Progenitor cell of endocrine pancreas (in vitro differentiated cells): ENCODE results near the gene MAP2K7. TPM values are rescaled to one million over a fixed set of nuclear protein-coding genes. Genes with fewer than 3 reads are reported as not detected.

ENCODE experiments used
- DNase-seq: peaks from one replicate; pipeline ENCODE4 v3.0.0; 2021; ENCODE audit warnings: low spot score; ENCODE audit not compliant: unreplicated experiment
- H3K27ac Mint-ChIP-seq: 2 replicates; pipeline ENCODE4 v1.8.0; 2021; ENCODE audit warnings: mild to moderate bottlenecking, moderate library complexity, mixed read lengths
- H3K27me3 Mint-ChIP-seq: 2 replicates; pipeline ENCODE4 v1.8.0; 2021; ENCODE audit warnings: mixed read lengths
- H3K36me3 Mint-ChIP-seq: 2 replicates; pipeline ENCODE4 v1.8.0; 2022; ENCODE audit warnings: mixed read lengths; ENCODE audit not compliant: insufficient read depth
- H3K4me1 Mint-ChIP-seq: 2 replicates; pipeline ENCODE4 v1.8.0; 2021; ENCODE audit warnings: low read depth, mixed read lengths
- H3K4me3 Mint-ChIP-seq: 2 replicates; pipeline ENCODE4 v1.8.0; 2021; ENCODE audit warnings: low read depth, mild to moderate bottlenecking, moderate library complexity, mixed read lengths
- H3K9me3 Mint-ChIP-seq: 2 replicates; pipeline ENCODE4 v1.8.0; 2021; ENCODE audit warnings: low read depth, mixed read lengths
- total RNA-seq: library from RNA; stranded (reverse); gene quantifications from 2 replicates; pipeline ENCODE4 v1.2.1, GENCODE V29; 2021
- TF ChIP-seq, protein P1 (sequence below): fragments of 200-600 bp; sonication (generic); IDR thresholded peaks from one replicate; pipeline ENCODE4 v1.5.0; 2021; ENCODE audit warnings: antibody characterized with exemption, mild to moderate bottlenecking; ENCODE audit not compliant: unreplicated experiment

The MAP2K7 gene
- total RNA-seq, 1 donor from 2014 or later: 53.5 TPM

DNA sequence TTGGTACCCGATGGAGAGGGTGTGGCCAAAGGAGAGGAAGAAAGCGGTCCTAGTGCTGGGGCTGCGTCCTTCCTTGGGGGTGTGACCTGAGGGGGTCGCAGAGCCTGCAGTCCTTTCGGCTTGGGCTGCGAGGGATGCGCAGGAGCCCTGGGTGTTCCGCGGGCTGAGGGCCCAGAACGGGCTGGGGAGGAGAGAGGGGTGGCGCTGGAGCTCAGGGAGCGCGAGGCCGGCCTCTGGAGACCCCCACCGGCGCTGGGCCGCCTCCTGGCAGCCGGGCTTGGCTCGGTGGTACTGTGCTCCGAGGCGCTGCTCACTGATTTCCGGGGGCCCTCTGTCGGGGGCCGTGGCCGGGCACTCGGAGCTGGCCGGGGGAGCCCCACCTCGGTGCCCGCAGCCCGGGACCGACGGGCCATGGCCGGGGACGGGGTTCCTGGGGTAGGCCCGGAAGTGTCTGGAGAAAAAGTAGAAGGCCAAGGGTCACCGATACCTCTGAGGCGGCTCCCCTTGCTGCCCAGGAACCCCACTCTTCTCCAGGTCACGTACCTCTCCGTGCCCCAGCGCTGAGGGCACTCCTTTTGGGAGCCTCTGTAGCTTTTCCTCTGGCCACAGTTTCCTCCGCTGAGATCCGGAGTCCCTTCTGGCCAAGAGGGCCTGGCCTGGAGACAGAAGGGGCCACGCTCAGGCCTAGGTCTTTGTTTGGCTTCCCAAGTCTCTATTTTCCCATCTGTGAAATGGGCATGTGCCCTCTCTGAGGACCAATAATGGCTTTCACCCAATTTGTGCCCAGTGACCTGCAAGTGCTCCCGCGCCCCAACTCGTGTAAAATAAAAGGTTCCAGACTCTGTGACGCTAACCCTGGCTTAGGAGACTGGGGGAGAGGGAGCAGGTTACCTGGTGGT, 31.1 kb upstream of the MAP2K7 start:
- Mint-ChIP-seq H3K4me1 (peaks cover 8% of the 10 kb centered on the region), H3K9me3 (peaks cover 2% of the 10 kb centered on the region), H3K27ac (peak overlapping the region; percentile 86), H3K4me3 (peak overlapping the region; percentile 90), H3K36me3 (peaks cover 11% of the 10 kb centered on the region), H3K27me3 (no peaks in the 10 kb centered on the region)
- no peak for DNase-seq
- TF ChIP-seq, protein P1, sequence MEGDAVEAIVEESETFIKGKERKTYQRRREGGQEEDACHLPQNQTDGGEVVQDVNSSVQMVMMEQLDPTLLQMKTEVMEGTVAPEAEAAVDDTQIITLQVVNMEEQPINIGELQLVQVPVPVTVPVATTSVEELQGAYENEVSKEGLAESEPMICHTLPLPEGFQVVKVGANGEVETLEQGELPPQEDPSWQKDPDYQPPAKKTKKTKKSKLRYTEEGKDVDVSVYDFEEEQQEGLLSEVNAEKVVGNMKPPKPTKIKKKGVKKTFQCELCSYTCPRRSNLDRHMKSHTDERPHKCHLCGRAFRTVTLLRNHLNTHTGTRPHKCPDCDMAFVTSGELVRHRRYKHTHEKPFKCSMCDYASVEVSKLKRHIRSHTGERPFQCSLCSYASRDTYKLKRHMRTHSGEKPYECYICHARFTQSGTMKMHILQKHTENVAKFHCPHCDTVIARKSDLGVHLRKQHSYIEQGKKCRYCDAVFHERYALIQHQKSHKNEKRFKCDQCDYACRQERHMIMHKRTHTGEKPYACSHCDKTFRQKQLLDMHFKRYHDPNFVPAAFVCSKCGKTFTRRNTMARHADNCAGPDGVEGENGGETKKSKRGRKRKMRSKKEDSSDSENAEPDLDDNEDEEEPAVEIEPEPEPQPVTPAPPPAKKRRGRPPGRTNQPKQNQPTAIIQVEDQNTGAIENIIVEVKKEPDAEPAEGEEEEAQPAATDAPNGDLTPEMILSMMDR: no peak

DNA sequence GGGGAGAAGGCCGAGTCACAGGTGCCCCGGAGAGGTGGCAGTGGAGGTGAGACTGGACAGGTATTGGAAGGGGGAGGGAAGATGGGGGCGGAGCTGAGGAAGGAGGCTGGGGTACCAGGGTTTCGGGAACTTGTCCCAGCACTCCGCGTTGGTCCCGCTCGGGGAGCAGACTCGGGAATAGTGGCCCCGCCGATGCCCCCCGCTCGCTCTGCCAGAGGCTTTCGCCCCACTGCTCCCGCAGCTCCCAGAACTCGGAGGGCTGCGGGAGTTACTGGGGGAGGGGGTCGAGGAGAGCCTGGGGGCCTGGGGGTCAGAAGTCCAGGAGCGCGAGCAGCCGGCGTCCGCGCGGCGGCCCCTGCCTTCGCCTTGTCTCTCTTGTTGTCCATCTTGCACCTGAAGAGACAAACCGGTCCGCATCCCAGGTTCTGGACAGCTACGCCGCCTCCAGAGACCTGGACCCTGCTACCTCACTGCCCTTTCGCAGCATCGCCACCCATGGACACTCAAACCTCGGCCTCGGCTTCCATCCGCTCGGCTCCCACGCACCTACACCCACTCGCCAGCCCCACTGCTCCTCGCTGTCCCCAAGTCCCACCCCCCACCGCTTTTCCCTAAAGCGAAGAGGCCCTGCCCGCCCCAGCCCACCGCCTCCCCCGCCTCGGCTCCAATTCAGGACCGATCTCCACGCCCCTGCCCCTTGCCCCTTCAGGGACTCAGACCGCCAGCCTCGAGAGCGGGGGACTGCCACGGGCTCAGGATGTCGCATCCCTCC, 30.2 kb upstream of the MAP2K7 start:
- peaks cover 2% of the 10 kb centered on the region for H3K9me3 Mint-ChIP-seq
- no peak for DNase-seq
- H3K4me1 Mint-ChIP-seq: peaks cover 8% of the 10 kb centered on the region
- TF ChIP-seq, protein P1: no peak
- peak overlapping the region; percentile 96 for H3K27ac Mint-ChIP-seq
- H3K4me3 Mint-ChIP-seq: peak overlapping the region; percentile 90
- no peaks in the 10 kb centered on the region for H3K27me3 Mint-ChIP-seq
- H3K36me3 Mint-ChIP-seq: peaks cover 10% of the 10 kb centered on the region

DNA sequence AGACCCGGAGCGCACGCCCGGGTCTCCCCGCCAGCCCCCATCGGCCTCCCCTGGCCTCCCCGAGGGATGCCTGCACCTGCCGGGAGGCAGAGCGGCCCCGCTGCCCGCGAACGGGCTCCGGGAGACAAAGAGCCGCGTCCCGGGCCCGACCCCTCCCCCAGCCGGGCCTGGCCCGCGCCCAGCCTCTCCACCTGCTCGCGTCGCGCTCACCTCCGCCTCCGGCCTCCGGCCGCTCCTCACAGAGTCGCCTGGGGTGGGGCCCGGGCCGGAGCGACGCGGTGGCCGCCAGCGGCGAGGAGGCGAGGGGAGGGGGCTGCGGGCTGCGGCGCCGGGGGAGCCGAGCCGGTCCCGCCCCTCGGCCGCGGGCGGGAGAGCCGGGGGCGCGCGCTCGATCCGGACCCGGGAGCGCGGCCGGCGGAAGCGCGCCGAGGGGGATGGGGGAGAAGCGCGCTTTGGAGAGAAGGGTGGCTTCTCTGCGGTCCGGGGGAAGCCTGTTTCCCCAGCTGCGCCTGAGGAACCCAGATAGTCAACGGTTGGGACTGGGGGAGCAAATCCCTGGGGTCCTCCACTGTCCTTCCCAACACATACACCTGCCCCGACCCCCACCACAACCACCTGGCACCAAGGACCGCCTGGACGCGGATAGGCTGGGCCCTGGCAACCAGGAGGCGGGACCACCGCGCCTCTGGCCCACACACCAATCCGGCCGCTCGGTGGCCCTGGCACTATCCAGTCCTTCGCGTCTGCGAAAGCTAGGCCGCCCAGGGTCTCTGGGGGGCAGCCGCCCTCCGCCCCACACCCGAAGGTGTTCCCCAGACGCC, 29.4 kb upstream of the MAP2K7 start, which contains the start of gene PRR36:
PRR36 (minus strand) TSS at position 315 of the 821 bp plus-strand sequence. CDS start 701 bp downstream, outside the sequence.
- peaks cover 10% of the 10 kb centered on the region for H3K36me3 Mint-ChIP-seq
- peak; percentile 83 for DNase-seq
- no peaks in the 10 kb centered on the region for H3K27me3 Mint-ChIP-seq
- peak within 1 kb of the TSS; percentile 96 for H3K27ac Mint-ChIP-seq
- H3K9me3 Mint-ChIP-seq: peaks cover 2% of the 10 kb centered on the region
- H3K4me3 Mint-ChIP-seq: peak within 1 kb of the TSS; percentile 90
- TF ChIP-seq, protein P1: peak; percentile 17
- peaks cover 8% of the 10 kb centered on the region for H3K4me1 Mint-ChIP-seq

DNA sequence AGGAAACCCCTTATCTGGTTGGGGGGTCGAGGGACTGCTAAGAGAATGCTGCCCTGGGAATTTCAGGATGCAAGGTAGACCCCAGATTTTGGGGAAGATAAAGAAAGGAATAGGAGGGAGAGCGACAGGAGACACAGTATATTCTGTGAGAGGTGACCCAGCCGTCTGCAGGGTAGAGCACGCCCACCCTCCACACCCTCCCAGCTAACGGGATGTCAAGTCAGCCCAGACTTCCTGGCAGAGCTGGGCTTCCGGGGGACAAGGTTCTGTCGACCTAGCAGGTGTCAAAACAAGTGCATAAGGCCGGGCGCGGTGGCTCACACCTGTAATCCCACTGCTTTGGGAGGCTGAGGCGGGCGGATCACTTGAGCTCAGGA, 28.8 kb upstream of the MAP2K7 start:
- TF ChIP-seq, protein P1: no peak
- Mint-ChIP-seq H3K9me3 (peaks cover 2% of the 10 kb centered on the region), H3K27me3 (no peaks in the 10 kb centered on the region), H3K27ac (peak overlapping the region; percentile 90), H3K4me1 (peaks cover 8% of the 10 kb centered on the region), H3K4me3 (peak overlapping the region; percentile 78), H3K36me3 (peaks cover 10% of the 10 kb centered on the region)
- no peak for DNase-seq
